ENCODE measurements around the gene AJAP1.

DNA sequence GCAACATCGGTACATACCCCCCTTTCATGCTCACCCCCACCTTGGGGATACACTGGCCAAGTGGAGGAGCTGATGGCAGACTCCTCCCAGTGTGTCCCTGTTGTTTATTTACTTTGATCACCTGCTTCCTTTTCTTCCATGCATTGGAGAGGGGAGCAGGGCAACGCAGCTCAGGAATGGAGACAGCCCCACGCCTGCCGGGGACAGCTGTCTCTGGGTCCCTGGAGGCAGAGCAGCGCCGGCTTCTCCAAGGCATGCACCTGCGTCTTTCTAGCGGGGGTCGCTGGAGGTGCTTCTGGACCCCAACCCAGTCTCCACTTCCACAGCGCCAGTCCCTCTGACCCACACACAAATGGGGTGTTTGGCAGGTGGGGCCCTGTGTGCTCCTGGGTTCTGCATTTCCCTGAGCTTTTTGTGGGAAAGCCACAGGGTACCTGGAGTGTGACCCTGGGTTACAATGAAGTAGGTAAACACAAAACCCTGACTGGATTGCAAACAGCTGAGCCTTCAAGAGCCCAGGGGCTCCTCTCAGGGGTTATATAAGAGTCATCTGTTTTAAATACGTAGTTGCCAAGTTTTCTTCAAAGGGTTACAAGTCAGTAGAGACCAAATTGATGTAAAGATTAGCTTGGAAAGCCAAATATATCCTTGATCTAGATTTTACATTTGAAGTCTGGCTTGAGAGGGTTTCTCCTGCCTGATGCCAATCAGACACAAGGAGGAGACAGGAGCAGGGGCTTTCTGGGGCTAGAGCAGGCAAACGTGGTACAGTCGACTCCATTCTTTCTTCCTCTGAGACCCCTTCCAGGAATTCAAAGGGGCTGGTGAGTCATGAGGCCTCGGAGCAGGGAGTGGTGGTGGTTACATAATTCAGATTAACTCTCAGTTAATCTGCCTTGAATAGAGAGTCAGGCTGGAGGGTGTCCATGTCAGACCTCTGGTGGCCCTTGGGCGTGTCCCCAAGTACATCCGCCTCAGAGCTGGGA lies 4.5 kb downstream of the AJAP1 start:
- TF ChIP-seq, protein P1, sequence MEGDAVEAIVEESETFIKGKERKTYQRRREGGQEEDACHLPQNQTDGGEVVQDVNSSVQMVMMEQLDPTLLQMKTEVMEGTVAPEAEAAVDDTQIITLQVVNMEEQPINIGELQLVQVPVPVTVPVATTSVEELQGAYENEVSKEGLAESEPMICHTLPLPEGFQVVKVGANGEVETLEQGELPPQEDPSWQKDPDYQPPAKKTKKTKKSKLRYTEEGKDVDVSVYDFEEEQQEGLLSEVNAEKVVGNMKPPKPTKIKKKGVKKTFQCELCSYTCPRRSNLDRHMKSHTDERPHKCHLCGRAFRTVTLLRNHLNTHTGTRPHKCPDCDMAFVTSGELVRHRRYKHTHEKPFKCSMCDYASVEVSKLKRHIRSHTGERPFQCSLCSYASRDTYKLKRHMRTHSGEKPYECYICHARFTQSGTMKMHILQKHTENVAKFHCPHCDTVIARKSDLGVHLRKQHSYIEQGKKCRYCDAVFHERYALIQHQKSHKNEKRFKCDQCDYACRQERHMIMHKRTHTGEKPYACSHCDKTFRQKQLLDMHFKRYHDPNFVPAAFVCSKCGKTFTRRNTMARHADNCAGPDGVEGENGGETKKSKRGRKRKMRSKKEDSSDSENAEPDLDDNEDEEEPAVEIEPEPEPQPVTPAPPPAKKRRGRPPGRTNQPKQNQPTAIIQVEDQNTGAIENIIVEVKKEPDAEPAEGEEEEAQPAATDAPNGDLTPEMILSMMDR (tag by site-specific recombination; IDR thresholded peaks at IDR 0.05), result no peak
- TF ChIP-seq, protein P2, sequence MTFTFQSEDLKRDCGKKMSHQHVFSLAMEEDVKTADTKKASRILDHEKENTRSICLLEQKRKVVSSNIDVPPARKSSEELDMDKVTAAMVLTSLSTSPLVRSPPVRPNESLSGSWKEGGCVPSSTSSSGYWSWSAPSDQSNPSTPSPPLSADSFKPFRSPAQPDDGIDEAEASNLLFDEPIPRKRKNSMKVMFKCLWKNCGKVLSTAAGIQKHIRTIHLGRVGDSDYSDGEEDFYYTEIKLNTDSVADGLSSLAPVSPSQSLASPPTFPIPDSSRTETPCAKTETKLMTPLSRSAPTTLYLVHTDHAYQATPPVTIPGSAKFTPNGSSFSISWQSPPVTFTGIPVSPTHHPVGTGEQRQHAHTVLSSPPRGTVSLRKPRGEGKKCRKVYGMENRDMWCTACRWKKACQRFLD (tag by site-specific recombination; IDR thresholded peaks at IDR 0.05), result no peak
- TF ChIP-seq, protein P3, sequence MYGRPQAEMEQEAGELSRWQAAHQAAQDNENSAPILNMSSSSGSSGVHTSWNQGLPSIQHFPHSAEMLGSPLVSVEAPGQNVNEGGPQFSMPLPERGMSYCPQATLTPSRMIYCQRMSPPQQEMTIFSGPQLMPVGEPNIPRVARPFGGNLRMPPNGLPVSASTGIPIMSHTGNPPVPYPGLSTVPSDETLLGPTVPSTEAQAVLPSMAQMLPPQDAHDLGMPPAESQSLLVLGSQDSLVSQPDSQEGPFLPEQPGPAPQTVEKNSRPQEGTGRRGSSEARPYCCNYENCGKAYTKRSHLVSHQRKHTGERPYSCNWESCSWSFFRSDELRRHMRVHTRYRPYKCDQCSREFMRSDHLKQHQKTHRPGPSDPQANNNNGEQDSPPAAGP (tag by site-specific recombination; IDR thresholded peaks at IDR 0.05), result no peak
- TF ChIP-seq YY1 (tag by site-specific recombination; IDR thresholded peaks at IDR 0.05) (no peak), ZNF423 (tag by site-specific recombination; IDR thresholded peaks at IDR 0.05) (no peak), ZNF302 (tag by site-specific recombination; IDR thresholded peaks at IDR 0.05; ENCODE audit: low read depth) (no peak), ZNF138 (tag by site-specific recombination; IDR thresholded peaks at IDR 0.05; ENCODE audit: borderline replicate concordance) (no peak), HOXC10 (CRISPR knock-in tag; IDR thresholded peaks at IDR 0.05) (no peak), ZNF664 (tag by site-specific recombination; IDR thresholded peaks at IDR 0.05) (no peak), ZNF404 (tag by site-specific recombination; IDR thresholded peaks at IDR 0.05) (no peak), ZNF558 (tag by site-specific recombination; IDR thresholded peaks at IDR 0.05) (no peak)
- TF ChIP-seq, protein P4, sequence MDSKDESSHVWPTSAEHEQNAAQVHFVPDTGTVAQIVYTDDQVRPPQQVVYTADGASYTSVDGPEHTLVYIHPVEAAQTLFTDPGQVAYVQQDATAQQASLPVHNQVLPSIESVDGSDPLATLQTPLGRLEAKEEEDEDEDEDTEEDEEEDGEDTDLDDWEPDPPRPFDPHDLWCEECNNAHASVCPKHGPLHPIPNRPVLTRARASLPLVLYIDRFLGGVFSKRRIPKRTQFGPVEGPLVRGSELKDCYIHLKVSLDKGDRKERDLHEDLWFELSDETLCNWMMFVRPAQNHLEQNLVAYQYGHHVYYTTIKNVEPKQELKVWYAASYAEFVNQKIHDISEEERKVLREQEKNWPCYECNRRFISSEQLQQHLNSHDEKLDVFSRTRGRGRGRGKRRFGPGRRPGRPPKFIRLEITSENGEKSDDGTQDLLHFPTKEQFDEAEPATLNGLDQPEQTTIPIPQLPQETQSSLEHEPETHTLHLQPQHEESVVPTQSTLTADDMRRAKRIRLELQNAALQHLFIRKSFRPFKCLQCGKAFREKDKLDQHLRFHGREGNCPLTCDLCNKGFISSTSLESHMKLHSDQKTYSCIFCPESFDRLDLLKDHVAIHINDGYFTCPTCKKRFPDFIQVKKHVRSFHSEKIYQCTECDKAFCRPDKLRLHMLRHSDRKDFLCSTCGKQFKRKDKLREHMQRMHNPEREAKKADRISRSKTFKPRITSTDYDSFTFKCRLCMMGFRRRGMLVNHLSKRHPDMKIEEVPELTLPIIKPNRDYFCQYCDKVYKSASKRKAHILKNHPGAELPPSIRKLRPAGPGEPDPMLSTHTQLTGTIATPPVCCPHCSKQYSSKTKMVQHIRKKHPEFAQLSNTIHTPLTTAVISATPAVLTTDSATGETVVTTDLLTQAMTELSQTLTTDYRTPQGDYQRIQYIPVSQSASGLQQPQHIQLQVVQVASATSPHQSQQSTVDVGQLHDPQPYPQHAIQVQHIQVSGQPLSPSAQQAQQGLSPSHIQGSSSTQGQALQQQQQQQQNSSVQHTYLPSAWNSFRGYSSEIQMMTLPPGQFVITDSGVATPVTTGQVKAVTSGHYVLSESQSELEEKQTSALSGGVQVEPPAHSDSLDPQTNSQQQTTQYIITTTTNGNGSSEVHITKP (tag by site-specific recombination; IDR thresholded peaks at IDR 0.05), result no peak
- TF ChIP-seq, protein P5, sequence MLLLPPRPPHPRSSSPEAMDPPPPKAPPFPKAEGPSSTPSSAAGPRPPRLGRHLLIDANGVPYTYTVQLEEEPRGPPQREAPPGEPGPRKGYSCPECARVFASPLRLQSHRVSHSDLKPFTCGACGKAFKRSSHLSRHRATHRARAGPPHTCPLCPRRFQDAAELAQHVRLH (tag by site-specific recombination; IDR thresholded peaks at IDR 0.05), result no peak
